ENCODE data around the gene ARMH3.

DNA sequence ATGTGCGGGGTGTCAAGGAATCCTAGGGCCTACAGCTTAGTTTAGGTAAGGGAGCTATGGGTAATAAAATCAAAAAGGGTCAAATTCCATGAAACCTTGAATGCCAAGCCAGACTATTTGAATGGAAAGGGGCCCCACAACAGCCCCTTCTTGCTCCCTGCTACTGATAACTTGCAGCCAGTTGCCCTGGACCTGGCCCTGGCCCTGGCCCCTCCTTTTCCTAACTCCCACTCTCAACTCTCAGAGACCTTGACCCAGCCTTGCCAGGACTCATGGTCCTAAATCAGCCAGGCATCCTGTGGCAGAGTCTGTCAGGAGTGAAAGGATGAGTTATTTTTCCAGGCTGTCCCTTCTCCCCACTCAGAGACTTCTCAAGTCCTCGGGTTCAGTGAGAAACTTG is 218.2 kb downstream of the ARMH3 start:
- TF ChIP-seq POLR2AphosphoS5 (IDR thresholded peaks at IDR 0.05; ENCODE audit: low read depth, low read length): no peak
- TF ChIP-seq, protein P1, sequence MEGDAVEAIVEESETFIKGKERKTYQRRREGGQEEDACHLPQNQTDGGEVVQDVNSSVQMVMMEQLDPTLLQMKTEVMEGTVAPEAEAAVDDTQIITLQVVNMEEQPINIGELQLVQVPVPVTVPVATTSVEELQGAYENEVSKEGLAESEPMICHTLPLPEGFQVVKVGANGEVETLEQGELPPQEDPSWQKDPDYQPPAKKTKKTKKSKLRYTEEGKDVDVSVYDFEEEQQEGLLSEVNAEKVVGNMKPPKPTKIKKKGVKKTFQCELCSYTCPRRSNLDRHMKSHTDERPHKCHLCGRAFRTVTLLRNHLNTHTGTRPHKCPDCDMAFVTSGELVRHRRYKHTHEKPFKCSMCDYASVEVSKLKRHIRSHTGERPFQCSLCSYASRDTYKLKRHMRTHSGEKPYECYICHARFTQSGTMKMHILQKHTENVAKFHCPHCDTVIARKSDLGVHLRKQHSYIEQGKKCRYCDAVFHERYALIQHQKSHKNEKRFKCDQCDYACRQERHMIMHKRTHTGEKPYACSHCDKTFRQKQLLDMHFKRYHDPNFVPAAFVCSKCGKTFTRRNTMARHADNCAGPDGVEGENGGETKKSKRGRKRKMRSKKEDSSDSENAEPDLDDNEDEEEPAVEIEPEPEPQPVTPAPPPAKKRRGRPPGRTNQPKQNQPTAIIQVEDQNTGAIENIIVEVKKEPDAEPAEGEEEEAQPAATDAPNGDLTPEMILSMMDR (IDR thresholded peaks at IDR 0.05): no peak
- no peak for TF ChIP-seq TCF7L2 (IDR thresholded peaks at IDR 0.05; ENCODE audit: low read depth, low read length)
- TF ChIP-seq, protein P2, sequence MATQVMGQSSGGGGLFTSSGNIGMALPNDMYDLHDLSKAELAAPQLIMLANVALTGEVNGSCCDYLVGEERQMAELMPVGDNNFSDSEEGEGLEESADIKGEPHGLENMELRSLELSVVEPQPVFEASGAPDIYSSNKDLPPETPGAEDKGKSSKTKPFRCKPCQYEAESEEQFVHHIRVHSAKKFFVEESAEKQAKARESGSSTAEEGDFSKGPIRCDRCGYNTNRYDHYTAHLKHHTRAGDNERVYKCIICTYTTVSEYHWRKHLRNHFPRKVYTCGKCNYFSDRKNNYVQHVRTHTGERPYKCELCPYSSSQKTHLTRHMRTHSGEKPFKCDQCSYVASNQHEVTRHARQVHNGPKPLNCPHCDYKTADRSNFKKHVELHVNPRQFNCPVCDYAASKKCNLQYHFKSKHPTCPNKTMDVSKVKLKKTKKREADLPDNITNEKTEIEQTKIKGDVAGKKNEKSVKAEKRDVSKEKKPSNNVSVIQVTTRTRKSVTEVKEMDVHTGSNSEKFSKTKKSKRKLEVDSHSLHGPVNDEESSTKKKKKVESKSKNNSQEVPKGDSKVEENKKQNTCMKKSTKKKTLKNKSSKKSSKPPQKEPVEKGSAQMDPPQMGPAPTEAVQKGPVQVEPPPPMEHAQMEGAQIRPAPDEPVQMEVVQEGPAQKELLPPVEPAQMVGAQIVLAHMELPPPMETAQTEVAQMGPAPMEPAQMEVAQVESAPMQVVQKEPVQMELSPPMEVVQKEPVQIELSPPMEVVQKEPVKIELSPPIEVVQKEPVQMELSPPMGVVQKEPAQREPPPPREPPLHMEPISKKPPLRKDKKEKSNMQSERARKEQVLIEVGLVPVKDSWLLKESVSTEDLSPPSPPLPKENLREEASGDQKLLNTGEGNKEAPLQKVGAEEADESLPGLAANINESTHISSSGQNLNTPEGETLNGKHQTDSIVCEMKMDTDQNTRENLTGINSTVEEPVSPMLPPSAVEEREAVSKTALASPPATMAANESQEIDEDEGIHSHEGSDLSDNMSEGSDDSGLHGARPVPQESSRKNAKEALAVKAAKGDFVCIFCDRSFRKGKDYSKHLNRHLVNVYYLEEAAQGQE (IDR thresholded peaks at IDR 0.05; ENCODE audit: insufficient read depth in 1 of 2, low read depth in 2 of 2, low read length in 1 of 2): no peak

Measured in Panc1 (cell line).